K562 (cell line): Measurements from ENCODE around the gene RPUSD1. TPM values are rescaled to one million over a fixed set of nuclear protein-coding genes. Genes with fewer than 3 reads are reported as not detected.

Experiments used
- ATAC-seq: fragments of 200-7000 bp; cut with Tn5 transposase; 3 replicates; pipeline ENCODE4 v1.9.1; 2020; ENCODE audit warnings: moderate library complexity
- BruUV-seq: library from RNA; stranded (reverse); fragments of 400-500 nt; replicated peaks from 2 replicates; lab custom pipeline; 2021; lab: Mats Ljungman, UMichigan
- CTCF ChIA-PET: fragments of 300-600 bp; formaldehyde crosslinking; extraction: SDS; loops from one replicate; lab custom pipeline; 2021; ENCODE audit warnings: low intra/inter-chr PET ratio; lab: Yijun Ruan, JAX
- POLR2A ChIA-PET: fragments of 300-600, 350-650 bp; sonication (Branson Sonifier 250); formaldehyde crosslinking; extraction: SDS; loops from one replicate; lab custom pipeline; 2021; ENCODE audit warnings: antibody characterized with exemption, inconsistent platforms; lab: Yijun Ruan, JAX
- DNase-seq, 4 experiments: peaks; one replicate each; pipeline versions ENCODE4 v3.0.0 to v3.0.0-alpha.2; 2011 to 2018; ENCODE audit warnings: low spot score in 3 of 4, mixed read lengths in 3 of 4; ENCODE audit errors: extremely low read depth in 1 of 4
- FAIRE-seq: peaks from 2 replicates; lab custom pipeline; 2011; peaks lifted over from hg19 to GRCh38; lab: Jason Lieb, UNC
- H2AFZ ChIP-seq: 2 replicates; pipeline ENCODE4 v1.6.0; 2011; ENCODE audit warnings: low read depth, low read length, control low read depth, inconsistent platforms
- H3K27ac ChIP-seq: fragments of 200-600 bp; 3 replicates; pipeline ENCODE4 v1.8.0; 2011; ENCODE audit warnings: low read depth, mild to moderate bottlenecking, control low read depth, inconsistent platforms, low read length, moderate library complexity, mixed read lengths; ENCODE audit errors: extremely low read depth
- H3K27me3 ChIP-seq, 2 experiments: fragments of 300-600 bp in 1 of 2; 2 replicates in 1 of 2; 3 replicates in 1 of 2; pipeline versions ENCODE4 v1.6.0 to v1.8.0; 2011; ENCODE audit warnings: inconsistent platforms in 2 of 2, low read length in 2 of 2, mild to moderate bottlenecking in 1 of 2, mixed read lengths in 1 of 2, moderate library complexity in 1 of 2; ENCODE audit not compliant: control insufficient read depth in 2 of 2, insufficient read depth in 2 of 2
- H3K36me3 ChIP-seq: fragments of 300-600 bp; 3 replicates; pipeline ENCODE4 v1.8.0; 2011; ENCODE audit warnings: mild to moderate bottlenecking, low read length, inconsistent platforms; ENCODE audit not compliant: control insufficient read depth, insufficient read depth
- H3K4me1 ChIP-seq, 2 experiments: fragments of 200-600 bp in 1 of 2; replicated peaks in 1 of 2; 2 replicates in 1 of 2; 3 replicates in 1 of 2; pipeline versions ENCODE4 v1.5.1 to v1.8.0; 2011; ENCODE audit warnings: inconsistent platforms in 2 of 2, low read length in 2 of 2, mild to moderate bottlenecking in 1 of 2, mixed read lengths in 1 of 2, moderate library complexity in 1 of 2; ENCODE audit not compliant: control insufficient read depth in 2 of 2, insufficient read depth in 2 of 2
- H3K4me2 ChIP-seq: 2 replicates; pipeline ENCODE4 v1.6.1; 2011; ENCODE audit warnings: low read length, control low read depth, inconsistent platforms, mixed read lengths; ENCODE audit not compliant: insufficient read depth
- H3K4me3 ChIP-seq: fragments of 200-600 bp; sonication (generic), shearing (Covaris generic); 2 replicates; pipeline ENCODE4 v1.5.1; 2016; ENCODE audit warnings: control low read depth, inconsistent platforms
- H3K79me2 ChIP-seq: fragments of 200-600 bp; 3 replicates; pipeline ENCODE4 v1.8.0; 2011; ENCODE audit warnings: low read length, inconsistent platforms; ENCODE audit not compliant: control insufficient read depth, insufficient read depth
- H3K9ac ChIP-seq, 2 experiments: 2 replicates each; pipeline versions ENCODE4 v1.6.0 to v1.6.1; 2011; ENCODE audit warnings: low read depth in 2 of 2, low read length in 2 of 2, control low read depth in 1 of 2, inconsistent platforms in 1 of 2, mild to moderate bottlenecking in 1 of 2, mixed read lengths in 1 of 2; ENCODE audit not compliant: insufficient read depth in 1 of 2
- H3K9me1 ChIP-seq: one replicate; pipeline ENCODE4 v1.6.0; 2011; ENCODE audit warnings: inconsistent platforms, mild to moderate bottlenecking, low read length, moderate library complexity; ENCODE audit not compliant: control insufficient read depth, insufficient read depth
- H3K9me3 ChIP-seq: replicated peaks from 2 replicates; pipeline ENCODE4 v1.5.1; 2011; ENCODE audit warnings: low read depth, low read length, inconsistent platforms; ENCODE audit not compliant: control insufficient read depth, insufficient read depth
- H4K20me1 ChIP-seq: replicated peaks from 2 replicates; pipeline ENCODE4 v1.6.1; 2011; ENCODE audit warnings: low read length, inconsistent platforms, mixed read lengths; ENCODE audit not compliant: control insufficient read depth, insufficient read depth
- C11orf30 ChIP-seq: fragments of 450-650 bp; IDR thresholded peaks from 2 replicates; pipeline ENCODE4 v1.6.1; 2016; ENCODE audit warnings: low read depth, mild to moderate bottlenecking
- E2F1 ChIP-seq: sonication (generic); formaldehyde crosslinking; IDR thresholded peaks from 2 replicates; pipeline ENCODE4 v1.8.1; 2023; ENCODE audit warnings: mild to moderate bottlenecking, missing genetic modification reagents, moderate library complexity
- HIVEP1 ChIP-seq: fragments of 250-450 bp; sonication (Bioruptor Pico); IDR thresholded peaks from 2 replicates; pipeline ENCODE4 v1.4.0; 2020; ENCODE audit warnings: mild to moderate bottlenecking
- HNRNPL ChIP-seq: fragments of 200-400 bp; formaldehyde crosslinking; IDR thresholded peaks from 2 replicates; pipeline ENCODE4 v1.6.1; 2017; ENCODE audit warnings: low read depth, mild to moderate bottlenecking, low read length
- KAT7 ChIP-seq: sonication (generic); formaldehyde crosslinking; IDR thresholded peaks from 2 replicates; pipeline ENCODE4 v1.8.0; 2022; ENCODE audit warnings: missing genetic modification reagents, mild to moderate bottlenecking, borderline replicate concordance
- RAD21 ChIP-seq, 2 experiments: fragments of 250-450 bp in 1 of 2; fragments of 450-650 bp in 1 of 2; sonication (Bioruptor Pico) in 1 of 2; formaldehyde crosslinking in 1 of 2; IDR thresholded peaks in 1 of 2; conservative IDR thresholded peaks in 1 of 2; 2 replicates each; pipeline versions ENCODE4 v1.4.0 to v1.8.0; 2020 to 2022; ENCODE audit warnings: mild to moderate bottlenecking in 2 of 2, moderate library complexity in 1 of 2
- TFAP4 ChIP-seq: sonication (generic); formaldehyde crosslinking; IDR thresholded peaks from 2 replicates; pipeline ENCODE4 v1.8.0; 2022; ENCODE audit warnings: missing genetic modification reagents, mild to moderate bottlenecking, moderate library complexity, borderline replicate concordance
- ZBTB33 ChIP-seq: sonication (generic); formaldehyde crosslinking; IDR thresholded peaks from 2 replicates; pipeline ENCODE4 v1.8.1; 2023; ENCODE audit warnings: mild to moderate bottlenecking, missing genetic modification reagents
- ZNF717 ChIP-seq: fragments of 250-450 bp; sonication (Bioruptor Pico); IDR thresholded peaks from 2 replicates; pipeline ENCODE4 v1.5.0; 2021
- ZNF785 ChIP-seq: fragments of 250-450 bp; sonication (Bioruptor Pico); IDR thresholded peaks from 2 replicates; pipeline ENCODE4 v1.4.0; 2020; ENCODE audit warnings: mild to moderate bottlenecking
- WGBS: fragments of 100-300 bp; shearing (Covaris generic); methylation state at CpG from one replicate; pipeline ENCODE4 v1.1.6; 2016; ENCODE audit warnings: low coverage, mixed read lengths; ENCODE audit not compliant: insufficient coverage; ENCODE audit errors: missing lambda C conversion rate; 5-methylcytosine and 5-hydroxymethylcytosine counted together
- in situ Hi-C: fragments of 300-500 bp; cut with MboI; formaldehyde crosslinking; loops from 4 replicates; pipeline ENCODE4 v1.15.0; 2018; ENCODE audit warnings: inconsistent platforms, mixed read lengths
- intact Hi-C: fragments of 100-400 bp; cut with micrococcal nuclease; formaldehyde crosslinking; loops from 2 replicates; pipeline ENCODE4 v1.14.2; 2022
- polyA plus RNA-seq, 8 experiments: library from polyadenylated mRNA; depleted of rRNA in 4 of 8; stranded (reverse) in 5 of 8; unstranded in 3 of 8; fragments of >200 nt; fragmentation: Nextera tagmentation in 2 of 8; fragmentation: Illumina TruSeq in 1 of 8; extraction: Ambion mirVana in 2 of 8; extraction: Trizol in 1 of 8; gene quantifications; 2 replicates each; pipeline versions ENCODE4 v1.2.1 to v1.2.3, GENCODE V29; 2011 to 2014; ENCODE audit warnings: inconsistent platforms in 1 of 8, missing spikeins in 1 of 8
- total RNA-seq, 7 experiments: library from RNA; depleted of rRNA in 6 of 7; stranded (reverse); fragments of >200 nt in 6 of 7; fragmentation: Illumina TruSeq in 2 of 7; extraction: Trizol in 2 of 7; gene quantifications; 2 replicates each; pipeline versions ENCODE4 v1.2.1 to v1.2.3, GENCODE V29; 2011 to 2021; ENCODE audit warnings: low replicate concordance in 1 of 7

Gene RPUSD1
- total and polyA plus RNA-seq, 9 of the 15 experiments (the other 6 are each of a cell fraction or from before 2014, with no cell fraction given), result 0.45 to 56.6 (median 12.0) TPM

- intact Hi-C loops (no loop called here), in situ Hi-C loops (no loop called here)
- Histone ChIP-seq H3K9ac (no peak overlapping the region), H3K79me2 (no peaks in the 10 kb centered on the region), H2AFZ (no peak overlapping the region), H3K4me1 (peaks cover 0 to 84% of the 10 kb centered on the region in 2 experiments; a peak in 2 of 5 replicates), H3K4me3 (no peak overlapping the region), H3K36me3 (no peaks in the 10 kb centered on the region), H3K27me3 (peaks cover 0 to 6% of the 10 kb centered on the region in 2 experiments; a peak in 1 of 5 replicates), H3K9me1 (no peaks in the 10 kb centered on the region), H3K27ac (no peak overlapping the region), H4K20me1 (0 out of 2 replicates have a peak, but pooled peaks cover 3% of the 10 kb centered on the region), H3K4me2 (no peak overlapping the region), H3K9me3 (no peaks in the 10 kb centered on the region)
- no TSS peak for BruUV-seq
- CTCF ChIA-PET, result no interaction called here
- TF ChIP-seq TFAP4 (0 out of 2 replicates have a peak, but pooled peaks have one; percentile 3), ZNF785 (CRISPR knock-in tag) (no peak), HIVEP1 (CRISPR knock-in tag) (no peak), ZNF717 (no peak), RAD21 (CRISPR knock-in tag; conservative IDR thresholded peaks at IDR 0.05 in 1 of 2, IDR thresholded peaks at IDR 0.05 in 1 of 2) (no peak), KAT7 (CRISPR knock-in tag) (no peak), ZBTB33 (CRISPR knock-in tag) (peak; percentile 44; the same call in 1 of the 2 replicates), E2F1 (CRISPR knock-in tag) (no peak), C11orf30 (no peak), HNRNPL (0 out of 2 replicates have a peak, but pooled peaks have one; percentile 58)
- ATAC-seq (no peak), FAIRE-seq (no peak), DNase-seq (no peak)
- WGBS, result 66% methylated on average over 23 of the region's 29 CpGs
- POLR2A ChIA-PET, result interaction anchor here (1.0 to 1.5 kb wide), 2 partner anchors 23 to 25 kb away, joined by 3 to 4 read pairs; partner anchors contain the start of gene CIAO3
Measured at GRCh38 chr16:765488-765865, 22.7 kb downstream of the RPUSD1 start.
